HEK293T (cell line): Measurements from ENCODE around the gene ZCWPW1.

Experiments
- FOXK2 ChIP-seq: fragments of 450-650 bp; IDR thresholded peaks from 2 replicates; pipeline ENCODE4 v1.6.1; 2016; ENCODE audit warnings: mild to moderate bottlenecking
- L3MBTL2 ChIP-seq: fragments of 450-650 bp; conservative IDR thresholded peaks from 2 replicates; pipeline ENCODE4 v1.6.1; 2016; ENCODE audit warnings: mild to moderate bottlenecking
- NFRKB ChIP-seq: fragments of 450-650 bp; IDR thresholded peaks from 2 replicates; pipeline ENCODE4 v1.6.1; 2016; ENCODE audit warnings: mild to moderate bottlenecking, moderate library complexity
- TF ChIP-seq, protein P1 (sequence below): fragments of 450-650 bp; IDR thresholded peaks from 2 replicates; pipeline ENCODE4 v1.6.1; 2016

DNA sequence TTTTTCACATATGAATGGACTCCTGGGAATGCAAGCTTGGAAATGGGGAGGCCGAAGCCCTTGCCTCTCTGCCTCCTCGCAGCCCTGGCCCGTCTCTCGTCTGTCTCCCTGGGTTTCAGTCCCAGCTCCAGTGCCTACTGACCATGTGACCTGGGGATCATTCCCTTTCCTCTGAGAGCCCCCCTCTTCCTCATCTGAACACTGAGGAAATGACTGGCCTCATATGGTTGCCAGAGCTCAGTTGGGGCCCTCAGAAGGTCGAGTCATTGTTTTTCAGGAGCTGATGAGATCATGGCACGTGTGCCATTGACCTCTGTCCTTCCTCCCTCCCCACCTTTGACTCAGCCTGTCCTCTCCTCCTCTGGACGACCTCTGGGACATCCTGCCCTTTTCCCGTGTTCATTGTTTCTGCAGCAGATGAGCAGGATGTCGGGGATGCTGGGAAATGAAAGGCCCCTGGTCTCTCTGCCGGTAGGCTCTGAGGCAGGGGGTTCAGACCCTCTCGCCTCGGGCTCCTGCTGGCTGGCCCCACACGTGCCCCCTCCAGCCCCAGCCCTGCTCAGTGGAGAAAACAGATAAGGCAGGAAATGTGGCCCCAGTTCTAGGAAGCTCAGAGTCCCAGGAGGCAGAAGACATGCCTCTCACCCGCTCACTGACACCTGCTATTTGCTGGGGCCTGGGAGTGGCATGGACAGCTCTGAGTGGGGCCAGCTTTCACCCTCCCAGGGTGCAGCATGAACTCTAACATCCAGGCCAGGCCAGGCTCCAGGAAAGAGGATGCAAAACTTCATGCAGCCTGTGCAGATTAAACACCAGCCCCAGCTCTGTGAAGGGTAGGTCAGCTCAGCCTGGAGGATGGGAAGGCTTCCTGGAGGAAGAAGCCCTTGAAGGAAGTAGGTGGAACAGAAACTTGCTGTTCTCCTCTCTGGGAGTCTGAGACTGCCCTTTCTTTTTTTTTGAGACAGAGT, 16.1 kb upstream of the ZCWPW1 start:
- no peak for TF ChIP-seq NFRKB
- TF ChIP-seq, protein P1, sequence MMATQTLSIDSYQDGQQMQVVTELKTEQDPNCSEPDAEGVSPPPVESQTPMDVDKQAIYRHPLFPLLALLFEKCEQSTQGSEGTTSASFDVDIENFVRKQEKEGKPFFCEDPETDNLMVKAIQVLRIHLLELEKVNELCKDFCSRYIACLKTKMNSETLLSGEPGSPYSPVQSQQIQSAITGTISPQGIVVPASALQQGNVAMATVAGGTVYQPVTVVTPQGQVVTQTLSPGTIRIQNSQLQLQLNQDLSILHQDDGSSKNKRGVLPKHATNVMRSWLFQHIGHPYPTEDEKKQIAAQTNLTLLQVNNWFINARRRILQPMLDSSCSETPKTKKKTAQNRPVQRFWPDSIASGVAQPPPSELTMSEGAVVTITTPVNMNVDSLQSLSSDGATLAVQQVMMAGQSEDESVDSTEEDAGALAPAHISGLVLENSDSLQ = no peak
- no peak for TF ChIP-seq FOXK2
- TF ChIP-seq L3MBTL2 = no peak
